ES-I3 (cell line): ENCODE data around the gene FLNA.

Source experiments
- H3K36me3 ChIP-seq: 2 replicates; pipeline ENCODE4 v1.6.1; 2013; ENCODE audit warnings: mild to moderate bottlenecking, low read length, control low read depth, moderate library complexity; ENCODE audit not compliant: insufficient read depth
- H3K4me1 ChIP-seq: 2 replicates; pipeline ENCODE4 v1.6.1; 2013; ENCODE audit warnings: mild to moderate bottlenecking, control low read depth, low read length; ENCODE audit not compliant: insufficient read depth
- H3K9ac ChIP-seq: 2 replicates; pipeline ENCODE4 v1.6.1; 2013; ENCODE audit warnings: low read depth, mild to moderate bottlenecking, low read length, moderate library complexity
- H3K9me3 ChIP-seq: 2 replicates; pipeline ENCODE4 v1.6.1; 2013; ENCODE audit warnings: mild to moderate bottlenecking, low read length, moderate library complexity; ENCODE audit not compliant: control insufficient read depth, insufficient read depth

Gene FLNA

DNA sequence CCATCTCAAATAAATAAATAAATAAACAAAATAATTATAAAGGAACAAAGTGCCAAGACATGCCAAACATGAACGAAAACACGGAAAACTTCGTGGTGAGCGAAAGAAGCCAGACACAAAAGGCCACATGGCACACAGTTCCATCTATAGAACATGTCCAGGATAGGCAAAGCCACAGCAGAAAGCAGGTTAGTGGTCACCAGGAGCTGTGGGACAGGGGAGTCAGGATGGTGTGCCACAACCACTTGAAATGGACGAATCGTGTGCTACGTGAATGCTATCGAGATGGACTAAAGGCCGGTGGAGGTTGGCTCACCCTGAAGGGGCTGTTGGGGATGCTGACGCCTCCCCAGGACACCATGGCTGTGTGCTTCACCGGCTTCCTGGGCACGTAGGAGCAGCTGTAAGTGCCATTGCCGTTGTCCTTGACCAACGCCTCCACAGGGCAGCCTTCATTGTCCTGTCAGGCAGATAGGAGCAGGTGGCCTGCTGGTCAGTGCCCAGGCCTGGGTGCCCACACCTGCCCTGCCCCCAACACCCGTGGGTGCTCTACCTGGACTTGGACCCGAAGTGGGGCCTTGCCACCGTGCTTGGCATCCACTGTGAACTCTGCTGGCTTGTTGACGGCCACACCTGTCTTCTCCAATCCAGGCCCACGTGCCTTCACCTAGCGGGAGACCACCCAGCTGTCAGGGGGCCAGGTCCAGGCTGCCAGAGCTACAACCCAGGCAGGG lies 10.6 kb downstream of the FLNA start:
- H3K4me1 ChIP-seq = peaks cover 4% of the 10 kb centered on the region; the same call in 1 of the 2 replicates
- H3K36me3 ChIP-seq = peaks cover 67% of the 10 kb centered on the region
- H3K9me3 ChIP-seq = no peaks in the 10 kb centered on the region
- H3K9ac ChIP-seq = no peak overlapping the region

DNA sequence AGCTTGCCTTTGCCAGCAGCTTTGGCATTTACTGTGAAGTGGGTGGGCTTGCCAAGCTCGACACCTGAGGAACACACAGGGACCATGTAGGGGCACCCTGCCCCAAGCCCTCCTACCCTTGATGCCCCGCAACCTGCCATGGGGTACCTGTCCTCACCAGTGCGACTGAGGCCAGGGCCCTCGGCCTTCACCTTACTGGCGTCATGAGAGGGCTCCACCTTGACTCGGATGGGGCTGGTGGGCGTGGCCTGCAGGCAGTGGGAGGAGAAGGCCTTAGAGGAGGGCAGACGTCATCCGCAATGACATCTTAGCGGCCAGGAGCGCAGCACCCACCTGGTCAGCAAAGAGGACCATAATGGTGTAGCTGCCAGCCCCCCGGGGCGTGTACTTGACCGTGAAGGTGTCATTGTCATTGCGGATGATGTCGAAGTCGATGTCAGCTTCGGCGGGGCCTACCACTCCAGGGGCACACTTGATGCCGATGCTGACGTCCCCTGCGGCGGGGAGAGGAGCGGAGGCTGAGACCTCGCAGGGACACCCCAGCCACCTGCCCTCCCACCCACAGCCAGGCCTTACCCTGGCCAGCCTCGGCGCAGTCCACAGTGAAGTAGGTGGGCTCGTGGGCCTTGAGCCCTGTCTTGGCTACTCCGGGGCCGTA lies 12.2 kb downstream of the FLNA start:
- H3K4me1 ChIP-seq = no peaks in the 10 kb centered on the region
- H3K36me3 ChIP-seq = peaks cover 68% of the 10 kb centered on the region
- H3K9ac ChIP-seq = no peak overlapping the region
- no peaks in the 10 kb centered on the region for H3K9me3 ChIP-seq

DNA sequence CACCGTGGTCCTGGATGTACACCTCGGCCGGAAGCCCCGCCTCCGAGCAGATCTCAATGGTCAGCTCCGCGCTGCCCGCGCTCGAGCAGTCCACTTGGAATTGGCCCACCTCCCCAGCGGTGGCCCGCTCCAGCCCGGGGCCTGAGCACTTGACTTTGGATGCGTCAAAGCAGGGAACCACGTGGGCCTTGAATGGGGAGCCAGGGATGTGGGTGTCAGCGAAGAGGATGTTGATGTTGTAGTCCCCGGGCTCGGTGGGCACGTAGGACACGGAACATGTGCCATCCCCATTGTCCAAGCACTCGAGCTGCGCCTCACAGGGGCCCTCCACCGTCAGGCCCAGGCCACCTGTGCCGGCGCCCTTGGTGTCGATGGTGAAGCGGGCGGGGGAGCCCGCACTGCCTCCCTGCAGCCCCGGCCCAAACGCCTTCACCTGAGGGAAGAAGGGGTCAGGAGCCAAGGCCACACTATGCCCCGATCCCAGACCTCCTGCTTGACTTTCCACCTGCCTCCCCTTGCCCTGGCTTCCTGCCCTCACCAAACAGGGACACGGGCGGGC lies 14.2 kb downstream of the FLNA start:
- no peaks in the 10 kb centered on the region for H3K4me1 ChIP-seq
- no peaks in the 10 kb centered on the region for H3K9me3 ChIP-seq
- H3K36me3 ChIP-seq = peaks cover 68% of the 10 kb centered on the region
- no peak overlapping the region for H3K9ac ChIP-seq

DNA sequence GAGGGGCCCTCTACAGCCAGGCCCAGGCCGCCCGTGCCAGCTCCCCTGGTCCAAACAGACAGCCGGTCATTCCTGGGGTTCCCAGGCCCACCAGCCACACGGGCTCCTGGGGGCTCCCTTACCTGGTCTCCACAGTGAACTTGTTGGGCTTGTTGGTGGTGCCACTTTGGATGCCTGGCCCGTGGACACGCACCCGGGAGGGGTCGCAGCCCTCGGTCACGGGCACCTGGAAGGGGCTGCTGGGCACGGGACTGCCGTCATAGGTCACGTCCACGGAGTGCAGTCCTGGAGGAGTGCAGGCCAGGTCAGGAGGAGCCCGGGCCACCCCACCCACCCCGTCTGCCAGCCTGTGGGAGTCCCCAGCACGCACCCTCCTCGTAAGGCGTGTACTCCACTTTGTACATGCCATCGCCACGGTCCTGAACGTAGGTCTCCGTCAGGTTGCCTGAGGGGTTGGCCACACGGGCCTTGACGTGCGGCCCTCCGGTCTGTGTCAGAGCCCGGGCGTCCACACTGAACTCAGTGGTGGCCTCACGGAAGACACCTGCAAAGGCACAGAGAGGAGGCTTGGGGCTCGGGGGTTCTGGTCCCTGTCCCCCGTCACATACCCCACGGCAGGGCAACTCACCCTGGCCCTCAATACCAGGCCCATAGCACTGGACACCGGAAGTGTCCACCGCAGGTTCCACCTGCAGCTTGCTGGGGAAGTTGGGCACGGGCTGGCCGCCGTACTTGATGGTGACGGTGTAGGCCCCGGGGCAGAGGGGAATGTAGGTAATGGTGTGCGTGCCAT lies 14.9 kb downstream of the FLNA start:
- Histone ChIP-seq H3K9me3 (no peaks in the 10 kb centered on the region), H3K4me1 (no peaks in the 10 kb centered on the region), H3K36me3 (peaks cover 68% of the 10 kb centered on the region), H3K9ac (no peak overlapping the region)

DNA sequence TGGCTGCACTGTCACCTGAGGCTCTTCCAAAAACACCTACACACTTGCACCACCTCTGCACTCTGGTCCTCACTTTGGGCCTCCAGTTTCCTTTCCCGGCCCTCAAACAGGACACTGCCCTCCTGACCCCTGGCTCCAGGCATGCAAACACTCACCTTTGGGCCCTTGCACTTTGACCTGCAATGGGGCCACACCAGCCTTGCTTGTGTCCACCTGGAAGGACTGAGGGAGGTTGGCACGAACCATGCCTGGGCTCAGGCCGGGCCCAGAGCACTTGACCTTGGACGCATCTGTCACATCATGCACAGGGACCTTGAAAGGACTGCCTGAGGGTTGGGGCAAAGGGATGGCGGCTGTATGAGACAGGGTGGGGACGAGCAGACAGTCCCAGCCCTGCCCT lies 15.6 kb downstream of the FLNA start:
- Histone ChIP-seq H3K4me1 (no peaks in the 10 kb centered on the region), H3K9ac (no peak overlapping the region), H3K36me3 (peaks cover 72% of the 10 kb centered on the region), H3K9me3 (no peaks in the 10 kb centered on the region)

DNA sequence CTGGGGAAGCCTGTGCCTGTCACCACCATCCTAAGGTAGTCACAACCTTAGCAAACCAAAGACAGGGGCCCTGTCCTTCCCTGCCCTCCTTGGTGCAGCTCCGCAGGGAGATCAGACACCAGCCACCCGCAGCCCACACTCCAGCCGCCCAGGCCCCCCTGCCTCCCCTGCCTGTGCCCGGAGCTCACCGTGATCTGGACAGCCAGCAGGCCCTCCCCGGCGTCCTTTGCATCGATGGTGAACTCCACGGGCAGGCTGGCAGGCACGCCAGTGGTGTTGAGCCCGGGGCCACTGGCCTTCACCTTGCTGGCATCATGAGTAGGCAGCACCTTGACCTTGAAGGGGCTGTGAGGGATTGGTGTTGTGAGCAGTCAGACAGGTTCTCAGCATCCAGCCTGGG lies 16.4 kb downstream of the FLNA start:
- Histone ChIP-seq H3K9ac (no peak overlapping the region), H3K36me3 (peaks cover 77% of the 10 kb centered on the region), H3K4me1 (no peaks in the 10 kb centered on the region), H3K9me3 (no peaks in the 10 kb centered on the region)

DNA sequence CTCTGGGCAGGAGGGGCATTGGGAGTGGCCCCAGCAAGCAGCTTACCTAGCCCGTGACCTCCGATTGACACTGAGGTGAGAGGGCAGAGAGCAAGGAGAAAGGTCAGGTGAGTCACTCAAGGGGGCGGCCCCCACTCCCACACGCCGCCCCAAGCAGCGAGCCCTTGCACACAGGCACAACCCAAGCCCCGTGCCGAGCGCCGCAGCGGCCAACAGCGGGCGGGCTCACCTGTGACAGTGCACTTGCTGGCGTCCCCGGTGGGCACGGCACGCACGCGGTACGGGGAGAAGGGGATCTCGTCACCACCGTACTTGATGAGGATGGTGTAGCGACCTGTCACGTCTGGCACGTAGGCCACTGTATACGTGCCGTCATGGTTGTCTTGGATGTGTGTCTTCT lies 17.2 kb downstream of the FLNA start:
- H3K4me1 ChIP-seq = no peaks in the 10 kb centered on the region
- no peaks in the 10 kb centered on the region for H3K9me3 ChIP-seq
- peaks cover 77% of the 10 kb centered on the region for H3K36me3 ChIP-seq
- no peak overlapping the region for H3K9ac ChIP-seq

DNA sequence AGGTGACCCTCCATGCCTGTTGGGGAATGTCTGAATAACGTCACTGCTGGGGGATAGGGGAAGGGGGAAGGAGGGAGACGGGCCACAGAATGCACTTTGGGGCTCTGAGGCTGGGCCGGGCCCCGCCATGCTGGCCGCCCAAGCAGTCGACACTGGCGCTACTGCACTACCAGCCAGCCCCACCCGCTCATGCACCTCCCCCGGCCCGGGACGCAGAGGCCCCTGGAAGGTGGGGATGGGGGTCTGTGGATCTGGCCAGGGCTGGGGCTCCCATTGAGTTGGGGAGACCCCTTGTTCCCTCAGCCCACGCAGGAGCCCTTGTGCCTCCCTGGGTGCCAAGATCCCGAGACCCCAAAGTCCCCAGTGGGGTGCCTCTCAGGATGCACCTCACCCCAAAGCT lies 17.8 kb downstream of the FLNA start:
- no peaks in the 10 kb centered on the region for H3K9me3 ChIP-seq
- H3K36me3 ChIP-seq = peaks cover 77% of the 10 kb centered on the region
- H3K9ac ChIP-seq = no peak overlapping the region
- H3K4me1 ChIP-seq = no peaks in the 10 kb centered on the region

DNA sequence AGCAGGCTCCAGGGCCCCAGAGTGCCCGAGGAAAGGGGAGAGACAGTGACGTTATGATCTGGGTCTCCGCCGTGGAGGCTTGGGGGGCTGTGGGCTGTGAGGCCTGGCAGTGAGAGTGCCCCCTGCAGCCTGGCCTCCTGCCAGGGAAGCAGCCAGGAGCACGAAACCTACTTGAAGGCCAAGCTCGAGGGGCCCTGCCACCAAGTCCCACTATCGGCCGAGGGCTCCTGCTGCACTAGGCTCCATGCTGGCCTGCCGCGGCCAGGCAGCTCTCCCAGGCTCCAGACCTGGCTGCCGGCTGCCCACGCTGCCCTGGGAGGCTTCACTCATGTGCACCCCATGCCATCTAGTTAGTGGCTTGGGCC lies 18.7 kb downstream of the FLNA start:
- Histone ChIP-seq H3K36me3 (peaks cover 71% of the 10 kb centered on the region), H3K4me1 (no peaks in the 10 kb centered on the region)

DNA sequence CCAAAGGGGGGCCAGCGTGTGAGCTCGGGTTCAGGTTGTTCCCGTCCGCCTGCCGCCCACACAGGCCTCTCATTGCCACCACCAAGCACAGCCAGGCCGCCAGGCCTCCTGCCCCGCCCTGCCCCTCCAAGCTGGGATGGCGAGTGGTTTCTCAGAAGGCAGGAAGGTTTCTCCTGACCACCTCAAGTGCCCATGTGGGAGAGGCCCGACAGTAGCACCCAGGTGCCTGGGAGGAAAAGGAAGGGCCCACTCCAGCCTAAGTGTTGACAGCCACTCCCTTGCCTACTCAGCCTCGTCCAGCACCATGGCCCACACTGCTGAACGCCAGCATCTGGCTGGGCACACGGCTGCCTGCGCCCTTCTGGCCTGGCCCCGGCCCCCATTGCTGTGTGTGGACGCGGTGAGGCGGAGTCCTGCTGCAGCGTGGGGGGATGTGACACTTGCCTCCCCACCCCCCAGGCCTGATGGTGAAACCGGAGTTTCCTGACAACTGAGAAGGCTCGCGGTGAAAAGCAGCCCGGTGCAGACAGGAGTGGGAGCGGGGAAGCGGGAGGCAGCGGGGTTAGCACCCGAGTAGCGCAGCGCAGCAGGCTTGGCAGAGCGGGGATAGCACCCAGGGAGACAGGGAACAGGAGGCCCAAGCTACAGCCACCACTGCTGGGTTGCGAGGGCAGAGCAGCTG lies 19.2 kb downstream of the FLNA start:
- Histone ChIP-seq H3K4me1 (no peaks in the 10 kb centered on the region), H3K9ac (no peak overlapping the region), H3K36me3 (peaks cover 70% of the 10 kb centered on the region), H3K9me3 (no peaks in the 10 kb centered on the region)

More for the DNA sequence above, 18.7 kb downstream of the FLNA start:
- Histone ChIP-seq H3K9me3 (no peaks in the 10 kb centered on the region), H3K9ac (no peak overlapping the region)

DNA sequence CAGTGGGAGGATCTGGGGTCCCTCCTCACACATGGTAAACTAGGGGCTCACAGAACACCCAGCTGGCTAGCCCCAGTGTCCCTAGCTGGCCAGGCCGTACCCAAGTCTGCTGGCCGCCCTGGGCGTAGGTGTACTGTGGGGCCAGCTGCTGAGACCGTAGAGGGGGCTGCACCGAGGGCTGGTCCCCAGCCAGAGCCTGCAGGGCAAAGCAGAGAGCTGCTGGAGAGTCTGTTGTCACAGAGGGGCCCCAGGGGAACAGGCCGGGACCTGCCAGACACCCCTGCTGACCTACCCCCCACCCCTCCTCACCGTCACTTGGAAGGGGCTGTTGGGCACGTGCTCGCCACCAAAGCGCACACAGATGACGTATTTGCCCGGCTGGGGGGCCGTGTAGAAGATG lies 19.9 kb downstream of the FLNA start:
- H3K9ac ChIP-seq = no peak overlapping the region
- H3K9me3 ChIP-seq = no peaks in the 10 kb centered on the region
- H3K36me3 ChIP-seq = peaks cover 69% of the 10 kb centered on the region
- no peaks in the 10 kb centered on the region for H3K4me1 ChIP-seq

DNA sequence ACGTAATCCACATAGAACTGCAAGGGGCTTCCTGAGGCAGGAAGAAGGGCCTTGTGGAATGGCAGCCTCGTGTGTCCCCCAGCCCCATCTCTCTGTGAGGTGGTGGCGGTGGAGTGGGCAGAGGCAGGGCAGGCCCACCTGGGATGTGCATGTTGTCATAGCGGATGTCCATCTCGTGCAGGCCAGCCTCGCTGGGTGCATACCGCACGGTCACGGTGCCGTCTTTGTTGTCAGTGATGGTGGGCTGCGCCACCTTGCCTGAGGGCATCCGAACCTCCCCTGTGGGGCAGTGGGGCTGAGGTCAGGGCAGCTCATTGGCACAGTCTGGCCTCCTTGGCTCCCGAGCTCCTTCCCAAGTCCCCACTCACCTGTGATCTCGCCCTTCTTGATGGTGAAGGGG lies 20.4 kb downstream of the FLNA start:
- Histone ChIP-seq H3K36me3 (peaks cover 64% of the 10 kb centered on the region), H3K4me1 (no peaks in the 10 kb centered on the region), H3K9me3 (no peaks in the 10 kb centered on the region), H3K9ac (no peak overlapping the region)

DNA sequence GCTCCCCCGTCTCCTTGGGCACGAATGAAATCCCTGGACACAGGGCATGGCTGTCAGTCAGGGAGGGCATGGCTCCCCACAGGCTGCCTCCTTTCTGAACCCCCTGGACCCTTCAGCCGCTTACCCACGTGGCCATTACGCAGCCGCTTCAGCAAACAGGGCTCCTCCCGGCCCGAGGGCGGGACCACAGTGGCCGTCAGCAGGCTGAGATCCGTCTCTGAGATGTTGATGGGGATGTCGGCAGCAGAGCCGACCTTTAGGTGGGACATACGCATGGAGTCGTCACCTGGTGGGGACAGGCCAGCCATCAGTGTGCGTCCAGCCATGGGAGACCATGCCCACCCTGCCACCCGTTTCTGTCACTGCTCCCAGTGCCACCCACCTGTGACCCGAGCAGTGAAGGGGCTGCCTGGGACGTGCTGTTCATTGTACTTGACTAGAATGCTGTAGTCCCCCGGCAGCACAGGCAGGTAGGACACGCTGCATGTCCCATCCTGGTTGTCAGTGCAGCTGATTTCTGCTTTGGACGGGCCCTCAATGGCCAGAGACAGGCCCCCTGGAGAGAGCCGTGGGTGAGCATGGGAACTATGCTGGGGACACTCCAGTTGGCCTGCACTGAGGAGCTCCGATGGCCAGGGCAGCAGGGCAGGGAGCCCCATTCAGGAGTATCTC lies 21.1 kb downstream of the FLNA start:
- Histone ChIP-seq H3K4me1 (no peaks in the 10 kb centered on the region), H3K9me3 (no peaks in the 10 kb centered on the region), H3K9ac (no peak overlapping the region), H3K36me3 (peaks cover 58% of the 10 kb centered on the region)

DNA sequence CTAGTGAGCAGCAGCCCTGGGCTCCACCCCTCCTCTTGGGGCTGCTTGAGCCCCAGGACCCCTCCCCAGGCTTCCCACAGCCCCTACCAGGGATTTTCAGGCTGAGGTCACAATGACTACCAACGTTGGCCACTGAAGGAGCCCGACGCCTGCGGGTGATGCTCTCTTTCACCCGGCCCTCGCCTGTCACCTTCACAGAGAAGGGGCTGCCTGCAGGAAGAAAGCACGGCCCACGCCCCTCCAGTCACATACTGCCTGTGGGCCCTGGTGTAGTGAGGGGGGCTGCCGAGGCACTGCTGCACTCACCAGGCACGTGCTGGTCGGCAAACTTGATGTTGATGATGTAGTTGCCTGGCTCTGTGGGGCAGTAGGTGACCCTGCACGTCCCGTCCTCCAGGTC lies 22.0 kb downstream of the FLNA start:
- Histone ChIP-seq H3K36me3 (peaks cover 53% of the 10 kb centered on the region), H3K9me3 (no peaks in the 10 kb centered on the region), H3K9ac (no peak overlapping the region), H3K4me1 (no peaks in the 10 kb centered on the region; the same call in 1 of the 2 replicates)
